PC-3 (cell line): Measurements from ENCODE around the gene CDHR5. TPM values are rescaled to one million over a fixed set of nuclear protein-coding genes. Genes with fewer than 3 reads are reported as not detected.

Source experiments
- ATAC-seq: fragments of 200-7000 bp; cut with Tn5 transposase; 2 replicates; pipeline ENCODE4 v1.9.1; 2020; ENCODE audit warnings: mild to moderate bottlenecking, moderate library complexity
- BruUV-seq: library from RNA; stranded (reverse); fragments of 400-500 nt; replicated peaks from 2 replicates; lab custom pipeline; 2021; lab: Mats Ljungman, UMichigan
- CTCF ChIA-PET: fragments of 300-600 bp; sonication (Branson Sonifier 250); formaldehyde crosslinking; loops from one replicate; lab custom pipeline; 2022; ENCODE audit warnings: antibody characterized with exemption; lab: Charles Lee
- POLR2A ChIA-PET: fragments of 300-600 bp; sonication (Branson Sonifier 250); formaldehyde crosslinking; loops from one replicate; lab custom pipeline; 2022; ENCODE audit warnings: antibody characterized with exemption; ENCODE audit not compliant: unreplicated experiment; lab: Charles Lee
- DNase-seq: peaks from one replicate; pipeline ENCODE4 v3.0.0-alpha.2; 2015
- H2AFZ ChIP-seq: fragments of 300-600 bp; sonication (generic); 2 replicates; pipeline ENCODE4 v1.6.0; 2016; ENCODE audit warnings: antibody characterized with exemption, low read length
- H3F3A ChIP-seq: fragments of 300-600 bp; sonication (generic); one replicate; pipeline ENCODE4 v1.6.0; 2017; ENCODE audit warnings: antibody characterized with exemption, low read length, control low read depth, mild to moderate bottlenecking; ENCODE audit not compliant: unreplicated experiment
- H3K27ac ChIP-seq: fragments of 300-600 bp; sonication (generic); 2 replicates; pipeline ENCODE4 v1.5.1; 2016; ENCODE audit warnings: mild to moderate bottlenecking, low read length
- H3K27me3 ChIP-seq: fragments of 300-600 bp; sonication (generic); 2 replicates; pipeline ENCODE4 v1.6.1; 2016; ENCODE audit warnings: low read length, mixed read lengths
- H3K36me3 ChIP-seq: fragments of 300-600 bp; sonication (generic); 2 replicates; pipeline ENCODE4 v1.6.1; 2016; ENCODE audit warnings: low read depth, mixed run types, low read length, mixed read lengths
- H3K4me1 ChIP-seq: fragments of 300-600 bp; sonication (generic); 2 replicates; pipeline ENCODE4 v1.5.1; 2016; ENCODE audit warnings: low read length; ENCODE audit not compliant: insufficient read depth
- H3K4me2 ChIP-seq: fragments of 300-600 bp; sonication (generic); 2 replicates; pipeline ENCODE4 v1.6.0; 2016; ENCODE audit warnings: low read length
- H3K4me3 ChIP-seq: fragments of 300-600 bp; sonication (generic); 2 replicates; pipeline ENCODE4 v1.5.1; 2016; ENCODE audit warnings: mild to moderate bottlenecking, low read length, mixed read lengths
- H3K79me2 ChIP-seq: fragments of 300-600 bp; sonication (generic); 2 replicates; pipeline ENCODE4 v1.6.1; 2017; ENCODE audit warnings: low read length, mixed read lengths
- H3K9ac ChIP-seq: fragments of 300-600 bp; sonication (generic); 2 replicates; pipeline ENCODE4 v1.6.0; 2016; ENCODE audit warnings: mild to moderate bottlenecking, low read length
- H3K9me2 ChIP-seq: fragments of 300-600 bp; sonication (generic); replicated peaks from 2 replicates; pipeline ENCODE4 v1.6.1; 2016; ENCODE audit warnings: mixed run types, low read length, mixed read lengths
- H3K9me3 ChIP-seq: fragments of 300-600 bp; sonication (generic); 2 replicates; pipeline ENCODE4 v1.6.1; 2016; ENCODE audit warnings: low read length, mixed read lengths
- H4K20me1 ChIP-seq: fragments of 300-600 bp; sonication (generic); 2 replicates; pipeline ENCODE4 v1.6.1; 2016; ENCODE audit warnings: low read length, mixed read lengths
- CTCF ChIP-seq: fragments of 300-600 bp; sonication (generic); conservative IDR thresholded peaks from 2 replicates; pipeline ENCODE4 v1.5.1; 2017; ENCODE audit warnings: antibody characterized with exemption, low read depth, mild to moderate bottlenecking, low read length
- EZH2 ChIP-seq: fragments of 300-600 bp; sonication (generic); IDR thresholded peaks from one replicate; pipeline ENCODE4 v1.6.1; 2017; ENCODE audit warnings: antibody characterized with exemption, mild to moderate bottlenecking, low read length; ENCODE audit not compliant: unreplicated experiment
- EZH2phosphoT487 ChIP-seq: fragments of 300-600 bp; sonication (generic); IDR thresholded peaks from 2 replicates; pipeline ENCODE4 v1.6.1; 2018; ENCODE audit warnings: mild to moderate bottlenecking, antibody characterized with exemption, low read length, borderline replicate concordance
- intact Hi-C: fragments of 100-400 bp; cut with micrococcal nuclease; formaldehyde crosslinking; loops from 2 replicates; pipeline ENCODE4 v1.9.0; 2023
- total RNA-seq: library from RNA; depleted of rRNA; stranded (reverse); fragments of >200 nt; gene quantifications from 2 replicates; pipeline ENCODE4 v1.2.3, GENCODE V29; 2014

CDHR5 gene
- total RNA-seq, 1 experiment from 2014 or later: not detected

GRCh38 chr11:638631-639331 lies 14.0 kb upstream of the CDHR5 start:
- no TSS peak for BruUV-seq
- intact Hi-C loops: no loop called here

GRCh38 chr11:637593-638521 lies 13.1 kb upstream of the CDHR5 start:
- no peak overlapping the region for H3K4me2 ChIP-seq
- H3K27me3 ChIP-seq: no peaks in the 10 kb centered on the region
- no peaks in the 10 kb centered on the region for H3K9me2 ChIP-seq
- no peaks in the 10 kb centered on the region for H3F3A ChIP-seq
- no TSS peak for BruUV-seq
- no peak for ATAC-seq
- ChIA-PET POLR2A (no interaction called here), CTCF (no interaction called here)
- no peak overlapping the region for H3K9ac ChIP-seq
- H3K27ac ChIP-seq: no peak overlapping the region
- H3K9me3 ChIP-seq: no peaks in the 10 kb centered on the region
- TF ChIP-seq EZH2 (no peak), CTCF (no peak), EZH2phosphoT487 (no peak)
- no peak for DNase-seq
- H4K20me1 ChIP-seq: no peaks in the 10 kb centered on the region
- no peaks in the 10 kb centered on the region for H3K36me3 ChIP-seq
- intact Hi-C loops: no loop called here
- H3K4me1 ChIP-seq: no peaks in the 10 kb centered on the region
- no peak overlapping the region for H3K4me3 ChIP-seq
- no peaks in the 10 kb centered on the region for H3K79me2 ChIP-seq
- no peak overlapping the region for H2AFZ ChIP-seq

More at GRCh38 chr11:638631-639331, 14.0 kb upstream of the CDHR5 start:
- H3F3A ChIP-seq: no peaks in the 10 kb centered on the region
- DNase-seq (no peak), ATAC-seq (no peak)
- no peaks in the 10 kb centered on the region for H3K9me2 ChIP-seq
- ChIA-PET CTCF (no interaction called here), POLR2A (no interaction called here)
- H4K20me1 ChIP-seq: no peaks in the 10 kb centered on the region
- no peak overlapping the region for H3K27ac ChIP-seq
- no peak overlapping the region for H2AFZ ChIP-seq
- H3K4me1 ChIP-seq: no peaks in the 10 kb centered on the region
- no peaks in the 10 kb centered on the region for H3K79me2 ChIP-seq
- H3K4me2 ChIP-seq: no peak overlapping the region
- H3K9me3 ChIP-seq: no peaks in the 10 kb centered on the region
- no peak for TF ChIP-seq EZH2phosphoT487
- no peak for TF ChIP-seq CTCF
- TF ChIP-seq EZH2: no peak
- H3K36me3 ChIP-seq: no peaks in the 10 kb centered on the region
- H3K4me3 ChIP-seq: no peak overlapping the region
- no peak overlapping the region for H3K9ac ChIP-seq
- no peaks in the 10 kb centered on the region for H3K27me3 ChIP-seq

- no peak for DNase-seq
- no TSS peak for BruUV-seq
- Histone ChIP-seq H2AFZ (no peak overlapping the region), H3K79me2 (no peaks in the 10 kb centered on the region), H3K27ac (no peak overlapping the region), H3K36me3 (no peaks in the 10 kb centered on the region), H3F3A (no peaks in the 10 kb centered on the region), H3K4me2 (no peak overlapping the region), H3K9ac (no peak overlapping the region), H3K4me1 (no peaks in the 10 kb centered on the region), H3K27me3 (no peaks in the 10 kb centered on the region), H4K20me1 (no peaks in the 10 kb centered on the region), H3K9me3 (no peaks in the 10 kb centered on the region), H3K9me2 (no peaks in the 10 kb centered on the region), H3K4me3 (no peak overlapping the region)
- ATAC-seq: no peak
- CTCF ChIA-PET: no interaction called here
- intact Hi-C loops: no loop called here
- TF ChIP-seq CTCF: no peak
- TF ChIP-seq EZH2: no peak
- no peak for TF ChIP-seq EZH2phosphoT487
- POLR2A ChIA-PET: no interaction called here
Observed at GRCh38 chr11:637333-637592, 12.5 kb upstream of the CDHR5 start.
